WTC11 (cell line): Measurements from ENCODE around the gene PRR15L. TPM values are rescaled to one million over a fixed set of nuclear protein-coding genes. Genes with fewer than 3 reads are reported as not detected.
A peak's percentile ranks its signal among the peaks of the same experiment; 100 is the strongest.

Source experiments
- ATAC-seq: fragments of 200-7000 bp; cut with Tn5 transposase; 2 replicates; pipeline ENCODE4 v1.10.0; 2021; ENCODE audit warnings: mild to moderate bottlenecking, moderate library complexity
- CTCF ChIA-PET: fragments of 300-600 bp; sonication (Branson Sonifier 250); formaldehyde crosslinking; loops from one replicate; lab custom pipeline; 2021; ENCODE audit warnings: antibody characterized with exemption; lab: Charles Lee
- POLR2A ChIA-PET: fragments of 350-600 bp; sonication (Branson Sonifier 250); formaldehyde crosslinking; loops from one replicate; lab custom pipeline; 2021; ENCODE audit warnings: antibody characterized with exemption; lab: Charles Lee
- DNase-seq: peaks from one replicate; pipeline ENCODE4 v3.0.0; 2021; ENCODE audit warnings: low spot score
- H3K27ac Mint-ChIP-seq: 2 replicates; pipeline ENCODE4 v1.8.0; 2021; ENCODE audit warnings: mixed read lengths
- H3K27me3 Mint-ChIP-seq: 2 replicates; pipeline ENCODE4 v1.8.0; 2021; ENCODE audit warnings: low read depth, mild to moderate bottlenecking, moderate library complexity, mixed read lengths
- H3K36me3 Mint-ChIP-seq: 2 replicates; pipeline ENCODE4 v1.8.0; 2021; ENCODE audit warnings: mixed read lengths
- H3K4me1 Mint-ChIP-seq: 2 replicates; pipeline ENCODE4 v1.8.0; 2022; ENCODE audit warnings: mixed read lengths
- H3K4me3 Mint-ChIP-seq: 2 replicates; pipeline ENCODE4 v1.8.0; 2021; ENCODE audit warnings: mild to moderate bottlenecking, moderate library complexity, mixed read lengths
- H3K9me3 Mint-ChIP-seq: 2 replicates; pipeline ENCODE4 v1.8.0; 2021; ENCODE audit warnings: mixed read lengths
- AFF4 ChIP-seq: sonication (generic); formaldehyde crosslinking; IDR thresholded peaks from 2 replicates; pipeline ENCODE4 v1.8.1; 2023; ENCODE audit warnings: mild to moderate bottlenecking, missing genetic modification reagents, borderline replicate concordance
- ARID4B ChIP-seq: sonication (generic); formaldehyde crosslinking; IDR thresholded peaks from 2 replicates; pipeline ENCODE4 v1.8.0; 2023; ENCODE audit warnings: missing genetic modification reagents, mild to moderate bottlenecking, borderline replicate concordance
- ATF2 ChIP-seq: sonication (generic); formaldehyde crosslinking; IDR thresholded peaks from 2 replicates; pipeline ENCODE4 v1.8.1; 2022; ENCODE audit warnings: low read depth, missing genetic modification reagents, borderline replicate concordance
- CBFB ChIP-seq: sonication (generic); formaldehyde crosslinking; IDR thresholded peaks from 2 replicates; pipeline ENCODE4 v1.8.1; 2022; ENCODE audit warnings: mild to moderate bottlenecking, low read depth, missing genetic modification reagents
- CDX4 ChIP-seq: fragments of 250-450 bp; sonication (Bioruptor Pico); IDR thresholded peaks from 2 replicates; pipeline ENCODE4 v1.9.0; 2021; ENCODE audit warnings: moderate library complexity, mild to moderate bottlenecking, inconsistent platforms, borderline replicate concordance
- CREB1 ChIP-seq: sonication (generic); formaldehyde crosslinking; IDR thresholded peaks from 2 replicates; pipeline ENCODE4 v1.8.0; 2023; ENCODE audit warnings: mild to moderate bottlenecking, missing genetic modification reagents
- CREM ChIP-seq: sonication (generic); formaldehyde crosslinking; IDR thresholded peaks from 2 replicates; pipeline ENCODE4 v1.8.1; 2022; ENCODE audit warnings: mild to moderate bottlenecking, missing genetic modification reagents, moderate library complexity
- CTCF ChIP-seq: fragments of 200-600 bp; IDR thresholded peaks from 2 replicates; pipeline ENCODE4 v1.8.0; 2022; ENCODE audit warnings: antibody characterized with exemption
- E2F1 ChIP-seq: sonication (generic); formaldehyde crosslinking; IDR thresholded peaks from 2 replicates; pipeline ENCODE4 v1.8.0; 2022; ENCODE audit warnings: mild to moderate bottlenecking, missing genetic modification reagents
- FOXP4 ChIP-seq: sonication (generic); formaldehyde crosslinking; IDR thresholded peaks from 2 replicates; pipeline ENCODE4 v1.8.0; 2022; ENCODE audit warnings: mild to moderate bottlenecking, missing genetic modification reagents
- HMGA2 ChIP-seq: fragments of 250-450 bp; sonication (Bioruptor Pico); IDR thresholded peaks from 2 replicates; pipeline ENCODE4 v1.4.0; 2021; ENCODE audit warnings: mild to moderate bottlenecking, moderate library complexity
- NFE2L1 ChIP-seq: sonication (generic); formaldehyde crosslinking; IDR thresholded peaks from 2 replicates; pipeline ENCODE4 v1.8.1; 2023; ENCODE audit warnings: missing genetic modification reagents
- NFYB ChIP-seq: sonication (generic); formaldehyde crosslinking; conservative IDR thresholded peaks from 2 replicates; pipeline ENCODE4 v1.8.0; 2022; ENCODE audit warnings: low read depth, missing genetic modification reagents
- NR2C2 ChIP-seq: sonication (generic); formaldehyde crosslinking; IDR thresholded peaks from 2 replicates; pipeline ENCODE4 v1.8.0; 2022; ENCODE audit warnings: mild to moderate bottlenecking, missing genetic modification reagents
- SMAD3 ChIP-seq: sonication (generic); formaldehyde crosslinking; IDR thresholded peaks from 2 replicates; pipeline ENCODE4 v1.8.0; 2022; ENCODE audit warnings: missing genetic modification reagents, mild to moderate bottlenecking, borderline replicate concordance
- USF2 ChIP-seq: sonication (generic); formaldehyde crosslinking; IDR thresholded peaks from 2 replicates; pipeline ENCODE4 v1.8.1; 2023; ENCODE audit warnings: mild to moderate bottlenecking, missing genetic modification reagents, moderate library complexity
- ZNF232 ChIP-seq: sonication (generic); formaldehyde crosslinking; IDR thresholded peaks from 2 replicates; pipeline ENCODE4 v1.8.0; 2022; ENCODE audit warnings: mild to moderate bottlenecking, missing genetic modification reagents
- total RNA-seq: library from RNA; stranded (reverse); gene quantifications from 3 replicates; pipeline ENCODE4 v1.2.3, GENCODE V29; 2021

The PRR15L gene
- total RNA-seq, 1 experiment from 2014 or later: 0.59 TPM

GRCh38 chr17:47946929-47947397, 10.7 kb downstream of the PRR15L start:
- Mint-ChIP-seq H3K27ac (peak overlapping the region; percentile 53), H3K4me1 (peaks cover 22% of the 10 kb centered on the region), H3K27me3 (peaks cover 3% of the 10 kb centered on the region), H3K9me3 (no peaks in the 10 kb centered on the region), H3K36me3 (peaks cover 6% of the 10 kb centered on the region; the same call in 1 of the 2 replicates), H3K4me3 (no peak overlapping the region)
- TF ChIP-seq CREB1 (CRISPR knock-in tag) (no peak), FOXP4 (CRISPR knock-in tag) (no peak), E2F1 (no peak), CDX4 (no peak), SMAD3 (no peak), NFE2L1 (CRISPR knock-in tag) (no peak), CBFB (CRISPR knock-in tag) (no peak), CREM (no peak), CTCF (peak; percentile 80), HMGA2 (CRISPR knock-in tag) (no peak), ZNF232 (CRISPR knock-in tag) (no peak), USF2 (CRISPR knock-in tag) (no peak), ARID4B (CRISPR knock-in tag) (no peak), NR2C2 (no peak), ATF2 (CRISPR knock-in tag) (no peak), AFF4 (CRISPR knock-in tag) (no peak), NFYB (CRISPR knock-in tag) (peak; percentile 47)
- DNase-seq: peak; percentile 81
- ATAC-seq: peak; percentile 87
- POLR2A ChIA-PET: interaction anchor here (0.6 kb wide), 1 partner anchor 99 kb away, joined by 3 read pairs; no protein-coding TSS in a partner anchor
- CTCF ChIA-PET: interaction anchor here (0.6 to 4.9 kb wide), 63 partner anchors 8 to 1074 kb away, joined by 3 to 104 read pairs (median 5); partner anchors contain the start of genes CDK5RAP3, LRRC46, MRPL10 and NFE2L1
